Activated B cell treated with CpG ODN at 0.5 μM for 24 hours (primary cell): Measurements from ENCODE around the gene CYP27A1. TPM values are rescaled to one million over a fixed set of nuclear protein-coding genes. Genes with fewer than 3 reads are reported as not detected.

ENCODE experiments used
- ATAC-seq: fragments of 200-7000 bp; cut with Tn5 transposase; one replicate; pipeline ENCODE4 v1.10.0; 2021; ENCODE audit warnings: low read depth, mild to moderate bottlenecking, moderate library complexity
- CTCF ChIA-PET: fragments of 350-600 bp; sonication (Branson Sonifier 250); formaldehyde crosslinking; loops from one replicate; lab custom pipeline; 2021; ENCODE audit warnings: antibody characterized with exemption; lab: Charles Lee
- POLR2A ChIA-PET: fragments of 350-600 bp; sonication (Branson Sonifier 250); formaldehyde crosslinking; loops from one replicate; lab custom pipeline; 2021; ENCODE audit warnings: antibody characterized with exemption; lab: Charles Lee
- DNase-seq: peaks from one replicate; pipeline ENCODE4 v3.0.0; 2022
- H3K27ac Mint-ChIP-seq: one replicate; pipeline ENCODE4 v1.8.0; 2020; ENCODE audit warnings: mixed read lengths
- H3K27me3 Mint-ChIP-seq: one replicate; pipeline ENCODE4 v1.8.0; 2021; ENCODE audit warnings: mixed read lengths
- H3K36me3 Mint-ChIP-seq: one replicate; pipeline ENCODE4 v1.8.0; 2021; ENCODE audit warnings: low read depth, mixed read lengths
- H3K4me1 Mint-ChIP-seq: one replicate; pipeline ENCODE4 v1.8.0; 2021; ENCODE audit warnings: mixed read lengths
- H3K4me3 Mint-ChIP-seq: one replicate; pipeline ENCODE4 v1.8.0; 2020; ENCODE audit warnings: mild to moderate bottlenecking, mixed read lengths
- H3K9me3 Mint-ChIP-seq: one replicate; pipeline ENCODE4 v1.8.0; 2020; ENCODE audit warnings: mixed read lengths
- CTCF ChIP-seq: fragments of 200-600 bp; IDR thresholded peaks from one replicate; pipeline ENCODE4 v1.8.0; 2022; ENCODE audit warnings: antibody characterized with exemption, mild to moderate bottlenecking
- intact Hi-C: fragments of 100-400 bp; cut with micrococcal nuclease; formaldehyde crosslinking; loops from one replicate; pipeline ENCODE4 v1.15.1; 2024
- total RNA-seq: library from RNA; stranded (reverse); gene quantifications from 2 replicates; pipeline ENCODE4 v1.2.3, GENCODE V29; 2022

Gene CYP27A1
- total RNA-seq, 1 donor from 2014 or later, result 0.55 TPM

- ChIA-PET CTCF (no interaction called here), POLR2A (interaction anchor here (0.7 kb wide), 1 partner anchor 75 kb away, joined by 3 read pairs; no protein-coding TSS in a partner anchor)
- ATAC-seq (no peak), DNase-seq (no peak)
- H3K4me3 Mint-ChIP-seq, result no peak overlapping the region
- intact Hi-C loops, result no loop called here
- H3K36me3 Mint-ChIP-seq, result peaks cover 74% of the 10 kb centered on the region
- H3K9me3 Mint-ChIP-seq, result no peaks in the 10 kb centered on the region
- no peak overlapping the region for H3K27ac Mint-ChIP-seq
- peaks cover 12% of the 10 kb centered on the region for H3K4me1 Mint-ChIP-seq
- H3K27me3 Mint-ChIP-seq, result no peaks in the 10 kb centered on the region
- no peak for TF ChIP-seq CTCF
Observed at GRCh38 chr2:218736531-218736930, 45.4 kb upstream of the CYP27A1 start.

GRCh38 chr2:218743068-218743467 is 38.9 kb upstream of the CYP27A1 start:
- TF ChIP-seq CTCF, result no peak
- Mint-ChIP-seq H3K36me3 (peaks cover 76% of the 10 kb centered on the region), H3K4me3 (no peak overlapping the region), H3K27me3 (no peaks in the 10 kb centered on the region), H3K4me1 (no peaks in the 10 kb centered on the region), H3K27ac (no peak overlapping the region), H3K9me3 (no peaks in the 10 kb centered on the region)
- CTCF ChIA-PET, result no interaction called here
- intact Hi-C loops, result no loop called here
- POLR2A ChIA-PET, result no interaction called here
- DNase-seq (no peak), ATAC-seq (no peak)

GRCh38 chr2:218744615-218745014 is 37.3 kb upstream of the CYP27A1 start:
- ATAC-seq (no peak), DNase-seq (no peak)
- H3K4me1 Mint-ChIP-seq, result no peaks in the 10 kb centered on the region
- no peak overlapping the region for H3K27ac Mint-ChIP-seq
- H3K9me3 Mint-ChIP-seq, result no peaks in the 10 kb centered on the region
- no peak for TF ChIP-seq CTCF
- no peak overlapping the region for H3K4me3 Mint-ChIP-seq
- ChIA-PET POLR2A (no interaction called here), CTCF (no interaction called here)
- intact Hi-C loops, result no loop called here
- H3K36me3 Mint-ChIP-seq, result peaks cover 77% of the 10 kb centered on the region
- H3K27me3 Mint-ChIP-seq, result no peaks in the 10 kb centered on the region

- ChIA-PET POLR2A (no interaction called here), CTCF (no interaction called here)
- H3K36me3 Mint-ChIP-seq, result peaks cover 77% of the 10 kb centered on the region
- no peaks in the 10 kb centered on the region for H3K27me3 Mint-ChIP-seq
- H3K4me3 Mint-ChIP-seq, result no peak overlapping the region
- DNase-seq (no peak), ATAC-seq (no peak)
- TF ChIP-seq CTCF, result no peak
- no peaks in the 10 kb centered on the region for H3K9me3 Mint-ChIP-seq
- H3K27ac Mint-ChIP-seq, result no peak overlapping the region
- intact Hi-C loops, result no loop called here
- H3K4me1 Mint-ChIP-seq, result no peaks in the 10 kb centered on the region
Observed at GRCh38 chr2:218745160-218745558, 36.8 kb upstream of the CYP27A1 start.

- no peak for TF ChIP-seq CTCF
- no peaks in the 10 kb centered on the region for H3K27me3 Mint-ChIP-seq
- no peaks in the 10 kb centered on the region for H3K4me1 Mint-ChIP-seq
- POLR2A ChIA-PET, result no interaction called here
- ATAC-seq (no peak), DNase-seq (no peak)
- H3K27ac Mint-ChIP-seq, result no peak overlapping the region
- no peaks in the 10 kb centered on the region for H3K9me3 Mint-ChIP-seq
- no peak overlapping the region for H3K4me3 Mint-ChIP-seq
- intact Hi-C loops, result no loop called here
- peaks cover 77% of the 10 kb centered on the region for H3K36me3 Mint-ChIP-seq
- CTCF ChIA-PET, result no interaction called here
Observed at GRCh38 chr2:218745559-218746469, 36.1 kb upstream of the CYP27A1 start.
